NB4 (cell line): ENCODE data around the gene C1orf185.

Source experiments
- DNase-seq: peaks from one replicate; pipeline ENCODE4 v3.0.0; 2010; ENCODE audit warnings: low read depth
- H3K4me3 ChIP-seq: one replicate; pipeline ENCODE4 v1.5.1; 2011; ENCODE audit warnings: mild to moderate bottlenecking, low read depth, low read length, moderate library complexity
- CTCF ChIP-seq: IDR thresholded peaks from one replicate; pipeline ENCODE4 v1.5.1; 2012; ENCODE audit warnings: low read depth, low read length
- MAX ChIP-seq: IDR thresholded peaks from 2 replicates; pipeline ENCODE4 v1.6.1; 2011; ENCODE audit warnings: low read depth, low read length
- MYC ChIP-seq: IDR thresholded peaks from 2 replicates; pipeline ENCODE4 v1.6.1; 2011; ENCODE audit warnings: low read depth, low read length
- POLR2A ChIP-seq: IDR thresholded peaks from 2 replicates; pipeline ENCODE4 v1.6.1; 2011; ENCODE audit warnings: mild to moderate bottlenecking; ENCODE audit not compliant: insufficient read length; ENCODE audit errors: extremely low read depth

Gene C1orf185

GRCh38 chr1:51093581-51093980, 8.4 kb upstream of the C1orf185 start:
- no peak for DNase-seq
- TF ChIP-seq POLR2A (no peak), MAX (no peak), MYC (no peak), CTCF (no peak)

GRCh38 chr1:51097171-51097570, 4.9 kb upstream of the C1orf185 start:
- no peak overlapping the region for H3K4me3 ChIP-seq
- no peak for TF ChIP-seq CTCF
- no peak for TF ChIP-seq MAX
- no peak for TF ChIP-seq POLR2A
- TF ChIP-seq MYC, result no peak
- DNase-seq, result no peak

More at GRCh38 chr1:51093581-51093980, 8.4 kb upstream of the C1orf185 start:
- H3K4me3 ChIP-seq, result no peak overlapping the region

- no peak for DNase-seq
- H3K4me3 ChIP-seq, result no peak overlapping the region
- TF ChIP-seq MAX, result no peak
- TF ChIP-seq MYC, result no peak
- no peak for TF ChIP-seq CTCF
- no peak for TF ChIP-seq POLR2A
Measured at GRCh38 chr1:51100264-51100880, 1.7 kb upstream of the C1orf185 start.

- no peak for TF ChIP-seq MAX
- TF ChIP-seq POLR2A, result no peak
- no peak for TF ChIP-seq CTCF
- TF ChIP-seq MYC, result no peak
- DNase-seq, result no peak
- no peak overlapping the region for H3K4me3 ChIP-seq
Measured at GRCh38 chr1:51114137-51114536, 12.1 kb downstream of the C1orf185 start.

GRCh38 chr1:51115714-51116404, 13.8 kb downstream of the C1orf185 start:
- TF ChIP-seq MAX, result no peak
- no peak for TF ChIP-seq POLR2A
- no peak for TF ChIP-seq MYC
- no peak for TF ChIP-seq CTCF
- H3K4me3 ChIP-seq, result no peak overlapping the region
- no peak for DNase-seq

- no peak overlapping the region for H3K4me3 ChIP-seq
- no peak for DNase-seq
- TF ChIP-seq MYC, result no peak
- no peak for TF ChIP-seq CTCF
- no peak for TF ChIP-seq MAX
- TF ChIP-seq POLR2A, result no peak
Measured at GRCh38 chr1:51119331-51119730, 17.3 kb downstream of the C1orf185 start.
